B cell (primary cell): ENCODE results near the gene SRPRB.

ENCODE experiments used
- CTCF ChIP-seq: fragments of 200-600 bp; IDR thresholded peaks from one replicate; pipeline ENCODE4 v1.8.0; 2022; ENCODE audit warnings: antibody characterized with exemption, mild to moderate bottlenecking
- EZH2 ChIP-seq: IDR thresholded peaks from 2 replicates; pipeline ENCODE4 v1.6.1; 2012; ENCODE audit warnings: borderline replicate concordance, low read depth, mild to moderate bottlenecking, moderate library complexity, low read length; ENCODE audit not compliant: insufficient read depth, poor library complexity, severe bottlenecking

DNA sequence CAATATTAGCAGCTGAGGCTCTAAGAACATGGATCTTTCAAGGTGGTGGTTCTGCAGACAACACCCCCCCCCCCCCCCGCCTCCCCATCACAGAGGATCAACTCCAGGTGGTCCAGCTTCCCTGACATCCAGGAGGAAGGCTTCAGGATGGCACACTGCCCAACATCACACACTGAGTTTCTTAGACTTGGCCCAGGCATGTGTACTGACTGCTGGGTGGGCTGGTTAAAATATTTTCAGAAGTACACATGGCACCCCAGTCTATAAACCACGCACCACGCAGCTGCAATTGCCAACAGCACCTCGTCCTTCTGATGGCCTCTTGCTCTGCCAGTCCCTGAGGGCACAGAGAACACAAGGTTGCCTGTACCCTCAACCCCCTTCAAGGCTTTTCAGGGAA, 22.1 kb downstream of the SRPRB start:
- TF ChIP-seq CTCF (no peak), EZH2 (no peak)
